HepG2 (cell line): ENCODE results near the gene RPS8. TPM values are rescaled to one million over a fixed set of nuclear protein-coding genes. Genes with fewer than 3 reads are reported as not detected.

Experiments used
- FOXK1 ChIP-seq: sonication (generic); formaldehyde crosslinking; IDR thresholded peaks from 2 replicates; pipeline ENCODE4 v1.4.0; 2020; ENCODE audit warnings: low read depth, missing genetic modification reagents, borderline replicate concordance
- MTF2 ChIP-seq: sonication (generic); formaldehyde crosslinking; IDR thresholded peaks from 2 replicates; pipeline ENCODE4 v1.5.0; 2020; ENCODE audit warnings: missing genetic modification reagents, borderline replicate concordance
- ZBTB8A ChIP-seq: sonication (generic); formaldehyde crosslinking; IDR thresholded peaks from 2 replicates; pipeline ENCODE4 v1.4.0; 2020; ENCODE audit warnings: mild to moderate bottlenecking, low read depth, missing genetic modification reagents, borderline replicate concordance
- ZNF225 ChIP-seq: sonication (generic); formaldehyde crosslinking; IDR thresholded peaks from 2 replicates; pipeline ENCODE4 v1.4.0; 2020; ENCODE audit warnings: mild to moderate bottlenecking, missing genetic modification reagents
- ZNF615 ChIP-seq: sonication (generic); formaldehyde crosslinking; IDR thresholded peaks from 2 replicates; pipeline ENCODE4 v1.5.0; 2020; ENCODE audit warnings: mild to moderate bottlenecking, missing genetic modification reagents, borderline replicate concordance
- ZNF646 ChIP-seq: sonication (generic); formaldehyde crosslinking; IDR thresholded peaks from 2 replicates; pipeline ENCODE4 v1.9.0; 2021; ENCODE audit warnings: mild to moderate bottlenecking, missing genetic modification reagents
- ZNF766 ChIP-seq: sonication (generic); formaldehyde crosslinking; IDR thresholded peaks from 2 replicates; pipeline ENCODE4 v1.5.0; 2020; ENCODE audit warnings: missing genetic modification reagents, borderline replicate concordance
- ZSCAN29 ChIP-seq: sonication (generic); formaldehyde crosslinking; conservative IDR thresholded peaks from 2 replicates; pipeline ENCODE4 v1.4.0; 2020; ENCODE audit warnings: mild to moderate bottlenecking, missing genetic modification reagents
- polyA plus RNA-seq, 8 experiments: library from polyadenylated mRNA; depleted of rRNA in 3 of 8; stranded (reverse) in 7 of 8; unstranded in 1 of 8; fragments of >200 nt; fragmentation: Illumina TruSeq in 4 of 8; extraction: Trizol in 4 of 8; gene quantifications; 2 replicates each; pipeline versions ENCODE4 v1.2.1 to v1.2.3, GENCODE V29; 2011 to 2016; ENCODE audit warnings: low read depth in 4 of 8, missing spikeins in 1 of 8, mixed read lengths in 1 of 8; ENCODE audit not compliant: insufficient read depth in 1 of 8
- total RNA-seq, 5 experiments: library from RNA; depleted of rRNA; stranded (reverse); fragments of >200 nt; fragmentation: Illumina TruSeq; extraction: Trizol; gene quantifications; 2 replicates each; pipeline ENCODE4 v1.2.3, GENCODE V29; 2016; ENCODE audit warnings: low read depth in 1 of 5
- TF ChIP-seq, protein P1 (sequence below): sonication (generic); formaldehyde crosslinking; IDR thresholded peaks from 2 replicates; pipeline ENCODE4 v1.4.0; 2020; ENCODE audit warnings: missing genetic modification reagents, borderline replicate concordance
- TF ChIP-seq, protein P2 (sequence below): sonication (generic); formaldehyde crosslinking; IDR thresholded peaks from 2 replicates; pipeline ENCODE4 v1.5.0; 2020; ENCODE audit warnings: missing genetic modification reagents

Gene RPS8
- total and polyA plus RNA-seq, 2 of the 13 experiments (the other 11 are each of a cell fraction or from before 2014, with no cell fraction given), result 2,628 to 2,822 TPM

- TF ChIP-seq, protein P1, sequence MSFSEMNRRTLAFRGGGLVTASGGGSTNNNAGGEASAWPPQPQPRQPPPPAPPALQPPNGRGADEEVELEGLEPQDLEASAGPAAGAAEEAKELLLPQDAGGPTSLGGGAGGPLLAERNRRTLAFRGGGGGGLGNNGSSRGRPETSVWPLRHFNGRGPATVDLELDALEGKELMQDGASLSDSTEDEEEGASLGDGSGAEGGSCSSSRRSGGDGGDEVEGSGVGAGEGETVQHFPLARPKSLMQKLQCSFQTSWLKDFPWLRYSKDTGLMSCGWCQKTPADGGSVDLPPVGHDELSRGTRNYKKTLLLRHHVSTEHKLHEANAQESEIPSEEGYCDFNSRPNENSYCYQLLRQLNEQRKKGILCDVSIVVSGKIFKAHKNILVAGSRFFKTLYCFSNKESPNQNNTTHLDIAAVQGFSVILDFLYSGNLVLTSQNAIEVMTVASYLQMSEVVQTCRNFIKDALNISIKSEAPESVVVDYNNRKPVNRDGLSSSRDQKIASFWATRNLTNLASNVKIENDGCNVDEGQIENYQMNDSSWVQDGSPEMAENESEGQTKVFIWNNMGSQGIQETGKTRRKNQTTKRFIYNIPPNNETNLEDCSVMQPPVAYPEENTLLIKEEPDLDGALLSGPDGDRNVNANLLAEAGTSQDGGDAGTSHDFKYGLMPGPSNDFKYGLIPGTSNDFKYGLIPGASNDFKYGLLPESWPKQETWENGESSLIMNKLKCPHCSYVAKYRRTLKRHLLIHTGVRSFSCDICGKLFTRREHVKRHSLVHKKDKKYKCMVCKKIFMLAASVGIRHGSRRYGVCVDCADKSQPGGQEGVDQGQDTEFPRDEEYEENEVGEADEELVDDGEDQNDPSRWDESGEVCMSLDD (CRISPR knock-in tag), result peak; percentile 88; the same call in 1 of the 2 replicates
- no peak for TF ChIP-seq ZSCAN29 (CRISPR knock-in tag)
- TF ChIP-seq FOXK1 (CRISPR knock-in tag), result no peak
- TF ChIP-seq, protein P2, sequence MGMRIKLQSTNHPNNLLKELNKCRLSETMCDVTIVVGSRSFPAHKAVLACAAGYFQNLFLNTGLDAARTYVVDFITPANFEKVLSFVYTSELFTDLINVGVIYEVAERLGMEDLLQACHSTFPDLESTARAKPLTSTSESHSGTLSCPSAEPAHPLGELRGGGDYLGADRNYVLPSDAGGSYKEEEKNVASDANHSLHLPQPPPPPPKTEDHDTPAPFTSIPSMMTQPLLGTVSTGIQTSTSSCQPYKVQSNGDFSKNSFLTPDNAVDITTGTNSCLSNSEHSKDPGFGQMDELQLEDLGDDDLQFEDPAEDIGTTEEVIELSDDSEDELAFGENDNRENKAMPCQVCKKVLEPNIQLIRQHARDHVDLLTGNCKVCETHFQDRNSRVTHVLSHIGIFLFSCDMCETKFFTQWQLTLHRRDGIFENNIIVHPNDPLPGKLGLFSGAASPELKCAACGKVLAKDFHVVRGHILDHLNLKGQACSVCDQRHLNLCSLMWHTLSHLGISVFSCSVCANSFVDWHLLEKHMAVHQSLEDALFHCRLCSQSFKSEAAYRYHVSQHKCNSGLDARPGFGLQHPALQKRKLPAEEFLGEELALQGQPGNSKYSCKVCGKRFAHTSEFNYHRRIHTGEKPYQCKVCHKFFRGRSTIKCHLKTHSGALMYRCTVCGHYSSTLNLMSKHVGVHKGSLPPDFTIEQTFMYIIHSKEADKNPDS (CRISPR knock-in tag), result no peak
- TF ChIP-seq ZNF646 (CRISPR knock-in tag), result 0 out of 2 replicates have a peak, but pooled peaks have one; percentile 14
- no peak for TF ChIP-seq ZNF615 (CRISPR knock-in tag)
- peak; percentile 35; the same call in 1 of the 2 replicates for TF ChIP-seq ZBTB8A
- TF ChIP-seq MTF2 (CRISPR knock-in tag), result no peak
- peak; percentile 39; the same call in 1 of the 2 replicates for TF ChIP-seq ZNF766 (CRISPR knock-in tag)
- TF ChIP-seq ZNF225, result peak; percentile 84
Measured at GRCh38 chr1:44784094-44785028, 9.0 kb downstream of the RPS8 start (continued).
